ENCODE measurements around the gene TIMM10. TPM values are rescaled to one million over a fixed set of nuclear protein-coding genes. Genes with fewer than 3 reads are reported as not detected.

TIMM10 gene
- total RNA-seq (2014; rRNA removed; shearing (Covaris generic)) = 58.6 and 73.3 TPM in 2 replicates

DNA sequence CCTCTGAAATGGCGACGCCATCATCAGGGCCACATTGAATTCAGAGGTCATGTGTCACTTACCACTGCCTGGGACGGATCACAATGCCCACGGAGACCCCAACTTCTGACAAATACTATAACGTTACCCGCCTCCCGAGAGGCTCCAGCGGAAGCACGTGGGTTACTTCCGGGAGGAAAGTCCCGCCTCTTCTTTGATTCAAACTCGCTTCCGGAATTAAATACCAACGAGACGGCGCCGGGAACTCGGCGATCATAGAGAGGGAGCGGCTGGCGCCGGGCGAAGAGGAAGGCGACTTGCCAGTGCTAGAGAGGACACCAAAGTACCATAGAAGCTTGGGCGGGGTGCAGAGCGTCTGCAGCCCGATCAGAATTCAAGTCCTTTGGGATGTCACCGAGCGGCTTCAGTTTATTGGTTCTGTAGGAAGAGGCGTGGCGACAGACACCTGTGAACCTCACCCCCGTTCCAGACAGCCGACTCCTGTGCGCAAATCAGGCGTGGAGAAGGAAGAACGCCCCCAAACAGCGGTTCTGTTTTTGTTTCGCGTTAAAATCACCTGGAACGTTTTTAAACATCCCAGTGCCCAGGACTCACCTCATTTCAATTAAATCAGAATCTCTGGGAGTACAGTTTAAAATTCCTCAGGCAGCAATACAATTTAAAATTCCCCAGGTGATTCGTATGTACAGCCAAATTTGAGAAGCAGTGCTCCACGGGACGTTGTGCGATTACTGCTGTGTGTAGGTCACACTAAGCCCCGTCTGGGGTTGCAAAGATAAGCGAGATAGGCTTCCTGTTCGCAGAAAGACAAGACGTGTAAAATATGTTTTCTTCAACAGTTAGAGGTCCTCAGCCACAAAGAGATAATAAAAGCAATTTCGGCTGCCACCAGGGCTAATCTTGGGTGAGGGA lies at the start of gene TIMM10:
TIMM10 (minus strand) TSS at position 159 of the 912 bp plus-strand sequence. CDS start 565 bp downstream, outside the sequence.
- Histone ChIP-seq H3K36me3 (replicated peaks; ENCODE audit: control insufficient read depth, insufficient read depth, low read length) (peaks cover 4% of the 10 kb centered on the region), H3K4me3 (ENCODE audit: insufficient read depth, low read depth, low read length) (peak within 1 kb of the TSS; percentile 64), H3K27me3 (ENCODE audit: control insufficient read depth, insufficient read depth, low read length) (no peaks in the 10 kb centered on the region; the same call in 1 of the 2 replicates)
- peak; percentile 92 for DNase-seq

DNA sequence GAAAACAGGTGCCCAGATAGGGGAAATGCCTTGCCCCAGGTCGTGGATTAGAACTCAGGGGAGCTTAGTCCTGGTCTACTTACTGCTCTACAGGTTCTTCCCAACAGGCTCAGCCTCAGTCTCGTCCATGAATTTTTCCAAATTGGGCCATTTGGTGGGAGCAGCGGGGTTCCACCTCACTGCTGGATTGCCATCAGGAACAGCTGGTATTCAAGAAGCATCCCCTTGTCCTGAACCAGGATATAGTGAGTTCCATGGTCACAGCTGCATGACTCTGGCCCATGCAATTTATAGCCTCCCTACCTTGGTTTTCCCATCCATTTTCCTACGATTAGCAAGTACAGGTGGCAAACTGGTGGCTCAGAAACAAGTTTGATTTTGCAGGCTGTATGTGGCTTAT lies 43.5 kb upstream of the TIMM10 start:
- no peak for DNase-seq

DNA sequence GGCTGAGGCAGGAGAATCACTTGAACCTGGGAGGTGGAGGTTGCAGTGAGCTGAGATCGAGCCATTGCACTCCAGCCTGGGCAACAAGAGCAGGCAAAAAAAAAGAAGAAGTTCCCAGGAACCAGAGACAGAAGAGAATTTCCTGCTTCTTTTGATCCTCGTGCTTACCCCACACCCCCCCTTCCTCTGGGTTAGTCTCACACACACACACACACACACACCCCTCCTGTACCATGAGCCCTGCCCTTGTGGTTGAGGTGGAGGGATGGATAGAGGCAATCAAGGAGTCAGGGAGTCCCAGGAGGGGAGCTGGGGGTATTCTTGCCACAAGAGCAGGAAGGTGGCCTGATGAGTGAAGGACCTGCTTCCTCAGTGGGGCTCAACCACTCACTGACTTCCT lies 41.1 kb upstream of the TIMM10 start:
- no peaks in the 10 kb centered on the region for H3K36me3 ChIP-seq (replicated peaks; ENCODE audit: control insufficient read depth, insufficient read depth, low read length)
- H3K27me3 ChIP-seq (ENCODE audit: control insufficient read depth, insufficient read depth, low read length) = peaks cover 5% of the 10 kb centered on the region; the same call in 1 of the 2 replicates
- no peak overlapping the region for H3K4me3 ChIP-seq (ENCODE audit: insufficient read depth, low read depth, low read length)
- no peak for DNase-seq

More for the DNA sequence above, 43.5 kb upstream of the TIMM10 start:
- no peak overlapping the region for H3K4me3 ChIP-seq (ENCODE audit: insufficient read depth, low read depth, low read length)
- H3K27me3 ChIP-seq (ENCODE audit: control insufficient read depth, insufficient read depth, low read length) = no peaks in the 10 kb centered on the region
- H3K36me3 ChIP-seq (replicated peaks; ENCODE audit: control insufficient read depth, insufficient read depth, low read length) = no peaks in the 10 kb centered on the region

- no peaks in the 10 kb centered on the region for H3K36me3 ChIP-seq (replicated peaks; ENCODE audit: control insufficient read depth, insufficient read depth, low read length)
- H3K4me3 ChIP-seq (ENCODE audit: insufficient read depth, low read depth, low read length) = peak overlapping the region; percentile 83
- peaks cover 5% of the 10 kb centered on the region; the same call in 1 of the 2 replicates for H3K27me3 ChIP-seq (ENCODE audit: control insufficient read depth, insufficient read depth, low read length)
- DNase-seq = no peak
Measured at GRCh38 chr11:57568330-57568766, 37.8 kb upstream of the TIMM10 start.

GRCh38 chr11:57567515-57568329 lies 37.2 kb upstream of the TIMM10 start, which contains the start of gene UBE2L6:
UBE2L6 (minus strand) TSS chr11:57567672; CDS start chr11:57567611, 61 bp downstream.
- H3K36me3 ChIP-seq (replicated peaks; ENCODE audit: control insufficient read depth, insufficient read depth, low read length) = no peaks in the 10 kb centered on the region
- peak within 1 kb of the TSS; percentile 83 for H3K4me3 ChIP-seq (ENCODE audit: insufficient read depth, low read depth, low read length)
- peak; percentile 92 for DNase-seq
- peaks cover 5% of the 10 kb centered on the region; the same call in 1 of the 2 replicates for H3K27me3 ChIP-seq (ENCODE audit: control insufficient read depth, insufficient read depth, low read length)

GRCh38 chr11:57566905-57567514 lies 36.5 kb upstream of the TIMM10 start:
- Histone ChIP-seq H3K36me3 (replicated peaks; ENCODE audit: control insufficient read depth, insufficient read depth, low read length) (no peaks in the 10 kb centered on the region), H3K4me3 (ENCODE audit: insufficient read depth, low read depth, low read length) (peak overlapping the region; percentile 83), H3K27me3 (ENCODE audit: control insufficient read depth, insufficient read depth, low read length) (peaks cover 5% of the 10 kb centered on the region; the same call in 1 of the 2 replicates)
- DNase-seq = peak; percentile 38

- no peak for DNase-seq
- no peaks in the 10 kb centered on the region for H3K36me3 ChIP-seq (replicated peaks; ENCODE audit: control insufficient read depth, insufficient read depth, low read length)
- H3K27me3 ChIP-seq (ENCODE audit: control insufficient read depth, insufficient read depth, low read length) = peaks cover 5% of the 10 kb centered on the region; the same call in 1 of the 2 replicates
- no peak overlapping the region for H3K4me3 ChIP-seq (ENCODE audit: insufficient read depth, low read depth, low read length)
Measured at GRCh38 chr11:57566005-57566904, 35.7 kb upstream of the TIMM10 start.

- H3K4me3 ChIP-seq (ENCODE audit: insufficient read depth, low read depth, low read length) = no peak overlapping the region
- H3K36me3 ChIP-seq (replicated peaks; ENCODE audit: control insufficient read depth, insufficient read depth, low read length) = no peaks in the 10 kb centered on the region; the same call in 1 of the 2 replicates
- DNase-seq = peak; percentile 39
- H3K27me3 ChIP-seq (ENCODE audit: control insufficient read depth, insufficient read depth, low read length) = peaks cover 5% of the 10 kb centered on the region; the same call in 1 of the 2 replicates
Measured at GRCh38 chr11:57562596-57562995, 32.0 kb upstream of the TIMM10 start.

DNA sequence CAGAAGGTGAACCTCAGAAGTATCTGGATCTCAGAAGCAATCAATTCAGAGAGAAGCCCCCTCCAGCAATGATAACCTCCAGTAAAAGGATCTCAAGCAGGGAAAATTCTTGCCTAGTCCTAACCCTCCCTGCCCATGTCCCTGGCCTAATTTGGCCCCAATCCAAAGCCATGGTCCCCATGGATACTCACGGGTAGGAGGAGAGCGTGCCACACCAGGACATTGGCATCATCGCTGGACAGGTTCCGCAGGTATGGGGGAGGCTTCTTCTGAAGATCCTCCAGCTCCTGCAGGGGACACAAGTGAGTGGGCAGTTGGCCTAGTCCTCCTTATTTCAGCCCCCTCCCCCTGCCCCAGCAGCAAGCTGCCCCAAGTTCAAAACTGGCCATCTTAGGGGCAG lies 29.6 kb upstream of the TIMM10 start:
- Histone ChIP-seq H3K36me3 (replicated peaks; ENCODE audit: control insufficient read depth, insufficient read depth, low read length) (no peaks in the 10 kb centered on the region; the same call in none of the 2 replicates), H3K27me3 (ENCODE audit: control insufficient read depth, insufficient read depth, low read length) (no peaks in the 10 kb centered on the region), H3K4me3 (ENCODE audit: insufficient read depth, low read depth, low read length) (no peak overlapping the region)
- no peak for DNase-seq

DNA sequence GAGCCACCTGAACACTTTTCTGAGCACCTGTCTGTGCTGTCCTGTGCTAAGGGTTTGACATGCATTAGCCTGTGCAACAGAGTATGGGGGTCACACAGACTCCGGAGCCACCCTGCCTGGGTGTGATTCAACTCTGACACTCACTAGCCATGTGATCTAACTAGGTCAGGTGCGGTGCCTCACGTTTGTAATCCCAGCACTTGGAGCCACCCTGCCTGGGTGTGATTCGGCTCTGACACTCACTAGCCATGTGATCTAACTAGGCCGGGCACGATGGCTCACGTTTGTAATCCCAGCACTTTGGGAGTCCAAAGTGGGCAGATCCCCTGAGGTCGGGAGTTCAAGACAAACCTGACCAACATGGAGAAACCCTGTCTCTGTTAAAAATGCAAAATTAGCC lies 25.5 kb upstream of the TIMM10 start:
- Histone ChIP-seq H3K36me3 (replicated peaks; ENCODE audit: control insufficient read depth, insufficient read depth, low read length) (peaks cover 4% of the 10 kb centered on the region), H3K4me3 (ENCODE audit: insufficient read depth, low read depth, low read length) (no peak overlapping the region), H3K27me3 (ENCODE audit: control insufficient read depth, insufficient read depth, low read length) (no peaks in the 10 kb centered on the region)
- DNase-seq = no peak

DNA sequence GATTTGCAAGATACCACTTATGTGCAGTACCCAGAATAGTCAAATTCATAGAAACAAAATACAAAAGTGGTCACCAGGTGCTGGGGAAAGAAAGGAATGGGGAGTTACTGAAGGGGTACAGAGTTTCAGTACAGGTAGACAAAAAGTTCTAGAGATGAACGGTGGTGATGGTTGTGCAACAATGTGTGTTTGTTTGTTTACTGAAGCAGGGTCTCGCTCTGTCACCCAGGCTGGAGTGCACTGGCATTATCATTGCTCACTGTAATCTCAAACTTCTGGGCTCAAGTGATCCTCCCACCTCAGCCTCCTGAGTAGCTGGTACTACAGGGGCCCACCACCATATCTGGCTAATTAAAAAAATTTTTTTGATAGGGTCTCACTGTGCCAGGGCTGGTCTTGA lies 24.8 kb upstream of the TIMM10 start:
- Histone ChIP-seq H3K4me3 (ENCODE audit: insufficient read depth, low read depth, low read length) (no peak overlapping the region), H3K27me3 (ENCODE audit: control insufficient read depth, insufficient read depth, low read length) (no peaks in the 10 kb centered on the region), H3K36me3 (replicated peaks; ENCODE audit: control insufficient read depth, insufficient read depth, low read length) (peaks cover 7% of the 10 kb centered on the region)
- DNase-seq = no peak

GRCh38 chr11:57552479-57552878 lies 21.9 kb upstream of the TIMM10 start:
- peaks cover 14% of the 10 kb centered on the region for H3K36me3 ChIP-seq (replicated peaks; ENCODE audit: control insufficient read depth, insufficient read depth, low read length)
- no peaks in the 10 kb centered on the region for H3K27me3 ChIP-seq (ENCODE audit: control insufficient read depth, insufficient read depth, low read length)
- DNase-seq = no peak
- H3K4me3 ChIP-seq (ENCODE audit: insufficient read depth, low read depth, low read length) = no peak overlapping the region

DNA sequence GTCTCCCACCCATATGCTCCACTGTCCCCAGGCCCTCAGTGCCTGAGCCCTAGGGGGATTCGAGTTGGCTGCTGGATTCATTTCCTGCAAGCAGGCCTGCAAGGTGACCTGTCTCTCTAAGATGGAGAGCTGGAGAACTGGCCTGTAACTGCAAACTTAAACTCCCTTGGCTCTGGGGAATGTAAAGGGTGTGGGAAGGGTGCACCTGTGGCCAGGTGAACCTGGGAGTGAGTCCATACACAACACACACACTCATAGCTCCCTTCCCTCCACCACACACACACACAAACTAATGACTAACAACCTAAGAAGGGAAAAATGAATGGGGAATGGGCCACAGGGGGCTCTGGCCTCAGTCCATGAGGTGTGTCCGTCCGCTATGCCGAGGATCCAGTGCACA lies 21.4 kb upstream of the TIMM10 start:
- no peak for DNase-seq
- peaks cover 14% of the 10 kb centered on the region for H3K36me3 ChIP-seq (replicated peaks; ENCODE audit: control insufficient read depth, insufficient read depth, low read length)
- no peak overlapping the region for H3K4me3 ChIP-seq (ENCODE audit: insufficient read depth, low read depth, low read length)
- H3K27me3 ChIP-seq (ENCODE audit: control insufficient read depth, insufficient read depth, low read length) = no peaks in the 10 kb centered on the region
